ENCODE measurements around the gene CAMKMT. TPM values are rescaled to one million over a fixed set of nuclear protein-coding genes. Genes with fewer than 3 reads are reported as not detected.

CAMKMT gene
- total RNA-seq, 1 donor from 2014 or later: 20.0 TPM

Other genes starting within 250 kb of the CAMKMT start
- 59.2 TPM for gene PPM1B, start 193.1 kb upstream of the CAMKMT start, total RNA-seq (ENCODE audit: insufficient read depth, low replicate concordance)
- gene SLC3A1, start 86.5 kb upstream of the CAMKMT start, total RNA-seq (ENCODE audit: insufficient read depth, low replicate concordance): 6.5 TPM
- 39.0 TPM for gene PREPL, start 453 bp upstream of the CAMKMT start, total RNA-seq (ENCODE audit: insufficient read depth, low replicate concordance)